ENCODE results near the gene CPXM1. TPM values are rescaled to one million over a fixed set of nuclear protein-coding genes. Genes with fewer than 3 reads are reported as not detected.

CPXM1 gene
- total RNA-seq, 2 donors from 2014 or later = 2.9 to 4.4 TPM

GRCh38 chr20:2797136-2797983 lies 3.1 kb downstream of the CPXM1 start:
- Histone ChIP-seq H3K4me1 (peaks cover 0 to 20% of the 10 kb centered on the region in 2 donors), H3K27me3 (peaks cover 0 to 11% of the 10 kb centered on the region in 2 donors), H3K27ac (no peak overlapping the region), H3K4me3 (no peak overlapping the region), H3K36me3 (no peaks in the 10 kb centered on the region), H3K9me3 (no peaks in the 10 kb centered on the region)
- no peak for TF ChIP-seq CTCF (IDR thresholded peaks at IDR 0.05)
- DNase-seq (ENCODE audit: low spot score) = no peak

GRCh38 chr20:2796011-2796660 lies 4.3 kb downstream of the CPXM1 start:
- TF ChIP-seq CTCF (IDR thresholded peaks at IDR 0.05) = no peak
- Histone ChIP-seq H3K27me3 (peaks cover 0 to 9% of the 10 kb centered on the region in 2 donors), H3K27ac (no peak overlapping the region), H3K36me3 (no peaks in the 10 kb centered on the region), H3K4me3 (no peak overlapping the region), H3K9me3 (no peaks in the 10 kb centered on the region), H3K4me1 (peaks cover 0 to 18% of the 10 kb centered on the region in 2 donors)
- no peak for DNase-seq (ENCODE audit: low spot score)

GRCh38 chr20:2795451-2795850 lies 5.0 kb downstream of the CPXM1 start:
- no peak for DNase-seq (ENCODE audit: low spot score)
- H3K27ac ChIP-seq = no peak overlapping the region
- H3K4me1 ChIP-seq = peaks cover 0 to 11% of the 10 kb centered on the region in 2 donors
- H3K4me3 ChIP-seq = no peak overlapping the region
- H3K9me3 ChIP-seq = no peaks in the 10 kb centered on the region
- H3K36me3 ChIP-seq = no peaks in the 10 kb centered on the region
- TF ChIP-seq CTCF (IDR thresholded peaks at IDR 0.05) = no peak
- peaks cover 0 to 2% of the 10 kb centered on the region in 2 donors for H3K27me3 ChIP-seq

GRCh38 chr20:2794866-2795447 lies 5.5 kb downstream of the CPXM1 start:
- no peak overlapping the region for H3K27ac ChIP-seq
- H3K36me3 ChIP-seq = no peaks in the 10 kb centered on the region
- TF ChIP-seq CTCF (IDR thresholded peaks at IDR 0.05) = no peak
- no peaks in the 10 kb centered on the region for H3K27me3 ChIP-seq
- no peak for DNase-seq (ENCODE audit: low spot score)
- H3K4me3 ChIP-seq = no peak overlapping the region
- no peaks in the 10 kb centered on the region for H3K9me3 ChIP-seq
- peaks cover 0 to 6% of the 10 kb centered on the region in 2 donors for H3K4me1 ChIP-seq

- Histone ChIP-seq H3K9me3 (no peaks in the 10 kb centered on the region), H3K4me3 (no peak overlapping the region), H3K4me1 (no peaks in the 10 kb centered on the region), H3K27ac (no peak overlapping the region), H3K27me3 (no peaks in the 10 kb centered on the region), H3K36me3 (no peaks in the 10 kb centered on the region)
- no peak for TF ChIP-seq CTCF (IDR thresholded peaks at IDR 0.05)
- no peak for DNase-seq (ENCODE audit: low spot score)
These were observed 6.2 kb downstream of the CPXM1 start for GRCh38 chr20:2794202-2794748.

Data from right atrium auricular region (tissue), 2 donors.